Activated T-cell treated with anti-CD3 and anti-CD28 coated beads for 48 hours (primary cell): Measurements from ENCODE around the gene NRXN3.

Experiments used
- DNase-seq: peaks from one replicate; pipeline ENCODE4 v3.0.0-alpha.2; 2020; ENCODE audit warnings: low read depth

The NRXN3 gene

GRCh38 chr14:79543967-79544697, 1374.0 kb downstream of the NRXN3 start:
- DNase-seq, result no peak

GRCh38 chr14:79544698-79545070, 1374.5 kb downstream of the NRXN3 start:
- DNase-seq, result no peak

GRCh38 chr14:79548836-79549235, 1378.7 kb downstream of the NRXN3 start:
- DNase-seq, result no peak

DNA sequence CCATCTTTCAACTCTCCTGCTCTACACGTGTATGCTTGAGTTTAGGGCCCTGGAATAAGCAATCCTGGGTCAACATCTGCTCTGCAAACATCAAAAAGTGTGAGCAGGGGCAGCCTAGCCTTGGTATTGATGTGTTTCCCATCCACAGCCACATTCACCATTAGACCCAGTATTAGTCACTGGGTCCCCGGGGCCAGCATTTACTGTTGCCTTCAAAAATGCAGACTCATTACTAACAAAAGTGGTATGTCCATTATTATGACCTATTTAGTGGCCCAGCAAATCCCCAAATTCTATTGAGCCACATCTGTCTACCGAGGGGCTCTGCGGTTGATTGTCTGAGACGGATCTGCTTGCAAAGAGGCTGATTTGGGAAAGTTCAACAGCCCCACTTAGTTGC, 1379.3 kb downstream of the NRXN3 start:
- no peak for DNase-seq

DNA sequence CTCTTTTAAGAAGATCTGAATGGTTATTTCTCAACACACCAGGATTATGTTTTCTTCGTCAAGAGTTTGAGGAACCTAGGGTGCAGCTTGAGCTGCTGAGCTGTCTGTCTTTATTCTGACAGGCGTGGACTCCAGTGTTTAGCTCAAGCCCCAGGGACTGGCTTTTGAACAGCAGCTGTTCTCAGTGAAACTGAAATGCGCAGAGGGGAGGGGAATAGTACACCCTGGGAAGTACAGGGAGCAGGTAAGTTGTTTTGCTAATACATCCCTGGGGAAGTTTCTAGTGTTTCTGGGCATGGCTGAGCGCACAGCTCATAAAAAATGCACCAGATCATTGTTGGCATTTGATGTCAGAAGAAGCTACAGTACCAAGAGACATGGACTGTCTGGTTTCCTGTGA, 1381.3 kb downstream of the NRXN3 start:
- no peak for DNase-seq

DNA sequence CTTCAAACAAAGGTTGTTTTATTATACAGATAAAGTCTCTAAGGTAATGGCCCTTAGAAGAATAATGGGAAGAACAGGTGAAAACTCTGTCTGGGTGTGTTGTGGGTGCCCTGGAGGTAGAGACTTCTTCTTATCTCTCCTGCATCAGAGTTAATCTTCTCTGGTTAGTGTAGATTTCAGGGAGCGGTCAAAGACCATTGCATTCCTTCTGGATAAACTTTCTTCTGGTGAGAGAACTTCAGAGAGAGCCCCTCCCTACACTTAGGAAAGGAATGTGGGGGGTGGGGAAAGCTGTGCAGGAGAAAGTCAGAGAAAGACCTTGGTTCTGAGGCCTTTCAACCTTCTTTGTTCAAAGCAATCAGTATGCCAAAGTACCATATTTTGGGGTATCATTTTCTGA, 1382.6 kb downstream of the NRXN3 start:
- no peak for DNase-seq

GRCh38 chr14:79554816-79555215, 1384.6 kb downstream of the NRXN3 start:
- no peak for DNase-seq

GRCh38 chr14:79555429-79555828, 1385.3 kb downstream of the NRXN3 start:
- DNase-seq, result no peak

- no peak for DNase-seq
These were observed 1387.1 kb downstream of the NRXN3 start for GRCh38 chr14:79557309-79557708.

DNA sequence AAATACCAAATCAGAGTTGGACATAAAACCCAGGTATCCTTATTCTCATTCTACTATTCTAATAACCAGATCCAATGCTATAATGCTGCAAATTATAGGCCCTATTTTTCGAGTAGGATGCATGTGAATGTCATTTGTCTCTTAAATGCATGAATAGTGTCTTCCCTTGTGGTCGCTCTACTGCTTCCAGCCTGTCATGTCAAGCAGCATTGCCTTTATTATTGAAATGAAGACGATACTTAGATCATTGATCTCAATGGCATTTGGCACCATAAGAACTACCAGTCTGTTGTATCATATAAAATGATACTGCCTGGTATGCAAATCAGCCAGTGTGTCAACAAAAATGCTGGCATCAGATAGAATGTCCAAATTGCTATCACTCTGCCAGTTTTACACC, 1392.0 kb downstream of the NRXN3 start:
- DNase-seq, result no peak

- DNase-seq, result no peak
These were observed 1394.2 kb downstream of the NRXN3 start for GRCh38 chr14:79564371-79564770.

GRCh38 chr14:79567306-79567705, 1397.1 kb downstream of the NRXN3 start:
- no peak for DNase-seq

GRCh38 chr14:79568594-79568993, 1398.4 kb downstream of the NRXN3 start:
- no peak for DNase-seq

DNA sequence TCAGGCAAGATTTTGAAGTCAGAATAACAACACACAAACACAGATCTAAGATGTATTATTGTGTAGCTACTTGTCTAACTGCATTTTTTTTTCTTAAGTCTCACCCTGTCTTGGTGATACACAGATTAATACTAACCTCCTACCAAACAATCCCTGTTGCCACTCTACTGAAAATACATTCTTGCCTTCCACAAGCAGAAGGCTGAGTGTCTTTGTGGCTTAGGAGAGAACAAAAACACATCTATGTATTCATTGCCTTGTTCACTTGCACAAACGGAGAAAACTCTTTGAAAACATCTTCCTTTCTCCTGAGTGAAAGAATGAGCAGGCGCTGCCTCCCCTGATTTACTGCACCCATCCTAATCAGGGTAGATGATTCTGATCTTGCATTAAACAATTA, 1398.9 kb downstream of the NRXN3 start:
- DNase-seq, result no peak

DNA sequence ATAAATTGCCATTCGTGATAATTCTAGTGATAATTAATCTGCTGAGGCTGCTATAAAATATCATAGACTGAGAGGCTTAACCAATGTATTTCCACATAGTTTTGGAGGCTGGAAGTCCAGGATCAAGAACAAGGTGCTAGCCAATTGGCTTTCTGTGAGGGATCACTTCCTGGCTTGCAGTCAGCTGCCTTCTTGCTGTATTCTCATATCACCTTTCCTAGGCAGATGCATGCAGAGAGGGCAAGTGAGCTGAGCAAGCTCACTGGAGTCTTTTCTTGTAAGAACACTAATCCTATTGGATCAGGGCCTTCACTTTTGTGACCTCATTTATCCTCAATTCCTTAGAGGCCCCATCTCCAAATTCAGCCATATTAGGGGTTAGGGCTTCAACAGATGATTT, 1400.5 kb downstream of the NRXN3 start:
- DNase-seq, result no peak

- DNase-seq, result no peak
These were observed 1401.2 kb downstream of the NRXN3 start for GRCh38 chr14:79571366-79571765.

DNA sequence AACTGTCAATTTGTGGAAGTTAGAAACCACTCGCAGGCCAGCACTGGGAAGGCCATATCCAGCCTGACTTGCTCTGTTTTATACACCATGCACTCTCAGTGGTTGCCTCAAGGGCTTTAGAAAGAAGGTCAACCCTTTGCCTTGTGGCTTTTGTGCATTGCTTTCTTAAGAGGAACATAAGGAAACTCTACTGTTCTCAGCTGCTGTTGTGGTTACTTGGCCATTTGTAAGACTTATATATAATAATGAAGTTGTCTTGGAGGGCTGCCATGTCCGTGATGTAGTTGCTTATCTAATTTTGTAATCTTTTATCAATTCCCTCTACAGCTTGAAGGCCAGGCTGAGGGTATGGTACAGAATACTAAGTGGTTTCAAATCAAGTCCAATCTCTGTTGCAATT, 1403.3 kb downstream of the NRXN3 start:
- no peak for DNase-seq

GRCh38 chr14:79575032-79575431, 1404.9 kb downstream of the NRXN3 start:
- no peak for DNase-seq

DNA sequence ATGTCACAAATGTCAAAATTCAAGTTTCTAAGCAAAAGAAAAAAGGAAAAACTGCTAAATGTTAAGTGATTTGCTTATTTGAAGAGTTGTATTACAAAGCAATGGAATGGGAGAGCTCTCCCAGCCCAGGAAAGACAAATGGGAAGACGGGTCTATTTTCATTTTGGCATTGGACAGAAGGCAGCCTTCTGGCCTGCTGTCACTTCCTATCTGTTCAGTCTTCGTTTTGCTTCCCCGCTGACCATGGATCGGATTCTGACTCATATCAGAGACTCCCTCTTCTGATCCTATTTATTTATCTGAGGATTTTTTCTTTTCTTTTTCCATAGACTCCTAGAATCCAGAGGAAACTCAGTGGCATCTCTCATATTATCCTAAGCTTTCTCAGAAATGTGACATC, 1406.3 kb downstream of the NRXN3 start:
- no peak for DNase-seq

DNA sequence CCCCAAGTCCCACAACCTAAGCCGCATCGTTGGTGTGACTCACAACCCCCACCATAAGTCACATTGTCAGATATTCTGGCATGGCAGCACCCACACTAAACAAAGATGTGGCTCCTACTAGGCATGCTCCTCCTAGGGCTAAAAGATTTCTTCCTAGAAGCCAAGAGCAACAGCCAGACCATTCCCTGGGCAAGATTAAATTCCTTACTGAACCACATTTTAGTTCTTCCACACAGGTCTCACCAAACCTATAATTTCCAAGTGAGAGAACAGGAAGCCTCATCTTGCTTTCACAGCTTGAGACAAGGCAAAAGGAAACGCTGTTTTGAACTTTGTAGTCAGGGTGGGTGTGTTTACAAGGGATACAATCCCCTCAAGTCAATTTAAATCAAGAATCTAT, 1408.3 kb downstream of the NRXN3 start:
- DNase-seq, result no peak

DNA sequence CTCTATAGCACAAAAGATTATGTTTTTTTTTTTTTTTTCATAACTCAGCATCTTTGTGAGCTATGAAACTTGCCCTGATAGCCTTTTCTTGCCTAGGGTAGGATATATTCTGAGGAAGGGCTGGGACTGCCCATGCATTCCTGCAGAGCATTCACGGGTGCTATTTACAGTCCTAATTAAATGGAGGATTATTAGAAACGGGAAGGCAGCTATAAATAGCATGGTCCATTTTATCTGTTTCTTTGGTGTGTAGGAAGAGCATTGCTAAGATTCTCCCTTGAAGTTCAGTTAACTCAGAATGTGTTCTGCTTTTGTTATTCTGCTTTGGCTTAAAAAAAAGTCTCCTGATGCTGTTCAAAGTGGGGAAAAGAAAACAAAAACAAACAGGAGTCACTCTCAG, 1410.2 kb downstream of the NRXN3 start:
- DNase-seq, result no peak

DNA sequence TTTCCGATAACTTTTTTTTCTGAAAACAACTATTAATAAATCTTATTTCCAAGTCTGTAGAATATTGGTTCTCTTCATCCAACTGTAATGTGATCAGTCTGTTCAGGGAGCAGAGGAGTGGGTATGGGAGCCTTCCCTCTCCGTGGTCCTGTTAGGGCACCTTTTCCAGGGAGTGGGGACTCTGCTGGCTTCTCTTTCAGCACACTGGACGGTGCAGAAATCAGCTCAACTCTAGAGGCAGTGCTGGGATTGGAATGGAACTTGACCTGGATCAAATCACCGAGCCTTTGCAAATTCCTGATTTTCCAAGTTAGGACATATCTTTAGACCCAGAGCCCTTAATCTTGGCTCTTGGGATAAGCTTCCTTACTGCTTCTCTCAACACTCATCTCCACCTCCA, 1410.7 kb downstream of the NRXN3 start:
- no peak for DNase-seq

DNA sequence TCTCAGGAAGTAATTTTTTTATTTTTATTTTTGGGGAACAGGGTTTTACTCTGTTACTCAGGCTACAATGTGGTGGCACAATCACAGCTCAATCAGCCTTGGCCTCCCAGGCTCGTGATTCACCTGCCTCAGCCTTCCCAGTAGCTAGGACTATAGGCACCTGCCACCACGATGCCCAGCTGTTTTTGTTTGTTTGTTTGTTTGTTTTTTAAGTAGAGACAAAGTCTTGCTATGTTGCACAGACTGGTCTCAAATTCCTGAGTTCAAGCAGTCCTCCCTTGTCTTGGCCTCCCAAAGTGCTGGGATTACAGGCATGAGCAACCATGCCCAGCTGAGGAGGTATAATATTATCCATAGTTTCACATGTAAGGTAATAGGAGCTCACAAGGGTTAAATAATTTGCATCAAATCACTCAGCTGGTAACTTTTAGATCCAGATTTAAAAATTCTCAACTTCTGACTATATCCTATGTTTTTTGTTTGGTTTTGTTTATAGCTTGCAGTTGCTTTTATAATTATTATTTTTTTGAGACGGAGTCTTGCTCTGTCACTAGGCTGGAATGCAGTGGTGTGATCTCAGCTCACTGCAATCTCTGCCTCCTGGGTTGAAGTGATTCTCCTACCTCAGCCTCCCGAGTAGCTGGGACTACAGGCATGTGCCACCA, 1411.9 kb downstream of the NRXN3 start:
- DNase-seq, result no peak
